IMR-90 (cell line): ENCODE measurements around the gene INPP5D. TPM values are rescaled to one million over a fixed set of nuclear protein-coding genes. Genes with fewer than 3 reads are reported as not detected.

Experiments
- ATAC-seq: fragments of 200-7000 bp; cut with Tn5 transposase; 2 replicates; pipeline ENCODE4 v1.9.1; 2020; ENCODE audit warnings: low read depth, mild to moderate bottlenecking, moderate library complexity
- BruUV-seq: library from RNA; stranded (reverse); fragments of 400-500 nt; replicated peaks from 2 replicates; lab custom pipeline; 2021; lab: Mats Ljungman, UMichigan
- CTCF ChIA-PET: fragments of 300-600 bp; formaldehyde crosslinking; extraction: SDS; loops from one replicate; lab custom pipeline; 2021; ENCODE audit warnings: antibody characterized with exemption; lab: Yijun Ruan, JAX
- POLR2A ChIA-PET: fragments of 300-600 bp; sonication (Branson Sonifier 250); formaldehyde crosslinking; loops from one replicate; lab custom pipeline; 2022; ENCODE audit warnings: antibody characterized with exemption; ENCODE audit not compliant: unreplicated experiment; lab: Charles Lee
- DNase-seq: peaks from one replicate; pipeline ENCODE4 v3.0.0; 2013
- H2AFZ ChIP-seq: replicated peaks from 2 replicates; pipeline ENCODE3; 2013; ENCODE audit warnings: low read length, mild to moderate bottlenecking; ENCODE audit not compliant: poor library complexity
- H2AK5ac ChIP-seq: 2 replicates; pipeline ENCODE4 v1.6.1; 2013; ENCODE audit warnings: low read depth, low read length, inconsistent platforms
- H2AK9ac ChIP-seq: replicated peaks from 2 replicates; pipeline ENCODE3; 2013; ENCODE audit warnings: mild to moderate bottlenecking, low read depth, low read length, moderate library complexity; ENCODE audit not compliant: poor library complexity
- H2BK120ac ChIP-seq: 2 replicates; pipeline ENCODE4 v1.6.1; 2013; ENCODE audit warnings: low read depth, low read length, inconsistent platforms
- H2BK15ac ChIP-seq: 3 replicates; pipeline ENCODE4 v1.6.1; 2013; ENCODE audit warnings: low read depth, low read length, inconsistent platforms
- H2BK20ac ChIP-seq: 2 replicates; pipeline ENCODE4 v1.6.1; 2013; ENCODE audit warnings: low read depth, mild to moderate bottlenecking, inconsistent platforms, low read length, moderate library complexity
- H2BK5ac ChIP-seq: 2 replicates; pipeline ENCODE4 v1.6.1; 2013; ENCODE audit warnings: mild to moderate bottlenecking, low read depth, low read length, inconsistent platforms; ENCODE audit not compliant: poor library complexity, severe bottlenecking
- H3K14ac ChIP-seq: replicated peaks from 2 replicates; pipeline ENCODE4 v1.6.1; 2013; ENCODE audit warnings: low read depth, low read length, inconsistent platforms
- H3K18ac ChIP-seq: 2 replicates; pipeline ENCODE4 v1.6.1; 2013; ENCODE audit warnings: low read depth, low read length, control low read depth
- H3K23ac ChIP-seq: 2 replicates; pipeline ENCODE4 v1.6.1; 2013; ENCODE audit warnings: low read depth, low read length, inconsistent platforms
- H3K27ac ChIP-seq: 2 replicates; pipeline ENCODE4 v1.5.1; 2013; ENCODE audit warnings: mild to moderate bottlenecking, control low read depth, low read length; ENCODE audit not compliant: insufficient read depth
- H3K27me3 ChIP-seq: 2 replicates; pipeline ENCODE4 v1.6.1; 2013; ENCODE audit warnings: low read length; ENCODE audit not compliant: control insufficient read depth, insufficient read depth
- H3K36me3 ChIP-seq: 2 replicates; pipeline ENCODE4 v1.6.1; 2013; ENCODE audit warnings: low read length, mixed read lengths; ENCODE audit not compliant: control insufficient read depth, insufficient read depth
- H3K4ac ChIP-seq: 2 replicates; pipeline ENCODE4 v1.6.1; 2013; ENCODE audit warnings: low read depth, low read length, inconsistent platforms
- H3K4me1 ChIP-seq: 2 replicates; pipeline ENCODE4 v1.6.1; 2013; ENCODE audit warnings: low read length, mixed read lengths; ENCODE audit not compliant: control insufficient read depth, insufficient read depth
- H3K4me2 ChIP-seq: 2 replicates; pipeline ENCODE4 v1.6.1; 2013; ENCODE audit warnings: low read depth, mild to moderate bottlenecking, control low read depth, low read length, moderate library complexity
- H3K4me3 ChIP-seq: 2 replicates; pipeline ENCODE4 v1.5.1; 2013; ENCODE audit warnings: low read depth, mild to moderate bottlenecking, control low read depth, low read length, moderate library complexity; ENCODE audit not compliant: insufficient read depth
- H3K56ac ChIP-seq: 2 replicates; pipeline ENCODE4 v1.6.1; 2013; ENCODE audit warnings: low read length, inconsistent platforms; ENCODE audit not compliant: insufficient read depth; ENCODE audit errors: extremely low read depth
- H3K79me1 ChIP-seq, 2 experiments: 2 replicates each; pipeline ENCODE4 v1.6.1; 2013; ENCODE audit warnings: low read length in 2 of 2, inconsistent platforms in 1 of 2, low read depth in 1 of 2
- H3K9ac ChIP-seq: 2 replicates; pipeline ENCODE4 v1.6.1; 2013; ENCODE audit warnings: low read depth, low read length, control low read depth
- H3K9me1 ChIP-seq: 2 replicates; pipeline ENCODE4 v1.6.1; 2013; ENCODE audit warnings: low read length, inconsistent platforms; ENCODE audit not compliant: insufficient read depth
- H3K9me3 ChIP-seq: 2 replicates; pipeline ENCODE4 v1.6.1; 2013; ENCODE audit warnings: low read length; ENCODE audit not compliant: control insufficient read depth, insufficient read depth
- H4K20me1 ChIP-seq: 2 replicates; pipeline ENCODE4 v1.6.1; 2013; ENCODE audit warnings: low read length, inconsistent platforms; ENCODE audit not compliant: insufficient read depth
- H4K5ac ChIP-seq: 2 replicates; pipeline ENCODE4 v1.6.1; 2013; ENCODE audit warnings: mild to moderate bottlenecking, low read depth, low read length, control low read depth
- H4K8ac ChIP-seq, 2 experiments: 2 replicates each; pipeline ENCODE4 v1.6.1; 2013; ENCODE audit warnings: low read depth in 2 of 2, low read length in 2 of 2, control low read depth in 1 of 2, inconsistent platforms in 1 of 2
- H4K91ac ChIP-seq: 2 replicates; pipeline ENCODE4 v1.6.1; 2013; ENCODE audit warnings: low read depth, low read length, inconsistent platforms; ENCODE audit not compliant: insufficient read depth
- BHLHE40 ChIP-seq: fragments of 150-350 bp; IDR thresholded peaks from 2 replicates; pipeline ENCODE4 v1.6.1; 2016; ENCODE audit warnings: mild to moderate bottlenecking, low read depth, low read length
- CEBPB ChIP-seq: IDR thresholded peaks from 2 replicates; pipeline ENCODE4 v1.6.1; 2012; ENCODE audit warnings: low read depth, low read length, improper control_type of control experiment
- CHD1 ChIP-seq: IDR thresholded peaks from 2 replicates; pipeline ENCODE4 v1.6.1; 2012; ENCODE audit warnings: low read depth, low read length, improper control_type of control experiment
- CTCF ChIP-seq: conservative IDR thresholded peaks from 2 replicates; pipeline ENCODE4 v1.5.1; 2012; ENCODE audit warnings: mild to moderate bottlenecking, low read depth, low read length, improper control_type of control experiment
- ELK1 ChIP-seq: fragments of 150-350 bp; IDR thresholded peaks from 2 replicates; pipeline ENCODE4 v1.6.1; 2016; ENCODE audit warnings: low read depth, mild to moderate bottlenecking, low read length, moderate library complexity, borderline replicate concordance
- FOS ChIP-seq: fragments of 150-350 bp; IDR thresholded peaks from 2 replicates; pipeline ENCODE4 v1.6.1; 2016; ENCODE audit warnings: low read depth, low read length
- MAFK ChIP-seq: IDR thresholded peaks from 2 replicates; pipeline ENCODE4 v1.6.1; 2012; ENCODE audit warnings: low read depth, low read length, improper control_type of control experiment
- MAZ ChIP-seq: IDR thresholded peaks from 2 replicates; pipeline ENCODE4 v1.6.1; 2012; ENCODE audit warnings: low read depth, mild to moderate bottlenecking, low read length, improper control_type of control experiment, moderate library complexity, borderline replicate concordance
- MXI1 ChIP-seq: IDR thresholded peaks from 2 replicates; pipeline ENCODE4 v1.6.1; 2012; ENCODE audit warnings: low read depth, mild to moderate bottlenecking, low read length, moderate library complexity, borderline replicate concordance
- NFE2L2 ChIP-seq: fragments of 150-350 bp; IDR thresholded peaks from 2 replicates; pipeline ENCODE4 v1.6.1; 2016; ENCODE audit warnings: low read depth, mild to moderate bottlenecking, low read length
- POLR2A ChIP-seq: IDR thresholded peaks from 2 replicates; pipeline ENCODE4 v1.6.1; 2012; ENCODE audit warnings: mild to moderate bottlenecking, low read depth, low read length
- RAD21 ChIP-seq: IDR thresholded peaks from 2 replicates; pipeline ENCODE4 v1.6.1; 2012; ENCODE audit warnings: low read length, improper control_type of control experiment
- RCOR1 ChIP-seq: IDR thresholded peaks from 2 replicates; pipeline ENCODE4 v1.6.1; 2012; ENCODE audit warnings: mild to moderate bottlenecking, low read length, improper control_type of control experiment; ENCODE audit not compliant: insufficient replicate concordance
- RFX5 ChIP-seq: IDR thresholded peaks from 2 replicates; pipeline ENCODE4 v1.8.0; 2012; ENCODE audit warnings: low read depth, mild to moderate bottlenecking, low read length, moderate library complexity
- SMC3 ChIP-seq: fragments of 150-350 bp; IDR thresholded peaks from 2 replicates; pipeline ENCODE4 v1.6.1; 2016; ENCODE audit warnings: low read depth, mild to moderate bottlenecking, antibody characterized with exemption, low read length, moderate library complexity
- USF2 ChIP-seq: fragments of 150-350 bp; IDR thresholded peaks from 2 replicates; pipeline ENCODE4 v1.6.1; 2017; ENCODE audit warnings: mild to moderate bottlenecking, antibody characterized with exemption, low read length, low read depth
- WGBS, 2 experiments: methylation state at CpG; one replicate each; pipeline versions ENCODE4 v1.1.5 to v1.1.7; 2013; ENCODE audit warnings: missing lambda C conversion rate in 2 of 2; ENCODE audit not compliant: insufficient read length in 1 of 2; ENCODE audit errors: extremely low coverage in 2 of 2; 5-methylcytosine and 5-hydroxymethylcytosine counted together
- dilution Hi-C: fragments of 300-500 bp; cut with HindIII; formaldehyde crosslinking; loops from one replicate; pipeline ENCODE4 v1.14.3; 2018; ENCODE audit warnings: low sequenced_read_pairs; ENCODE audit not compliant: unreplicated experiment
- in situ Hi-C: fragments of 300-500 bp; cut with MboI; formaldehyde crosslinking; loops from 3 replicates; pipeline ENCODE4 v1.14.3; 2019; ENCODE audit warnings: low sequenced_read_pairs, inconsistent platforms, mixed read lengths
- intact Hi-C: fragments of 100-400 bp; cut with micrococcal nuclease; formaldehyde crosslinking; loops from 2 replicates; pipeline ENCODE4 v1.10.0; 2022
- polyA plus RNA-seq, 3 experiments: library from polyadenylated mRNA; depleted of rRNA; stranded (reverse); fragments of >200 nt; gene quantifications; 2 replicates each; pipeline ENCODE4 v1.2.3, GENCODE V29; 2012; ENCODE audit warnings: low replicate concordance in 1 of 3
- total RNA-seq: library from RNA; depleted of rRNA; stranded (reverse); fragments of >200 nt; gene quantifications from 2 replicates; pipeline ENCODE4 v1.2.3, GENCODE V29; 2012

INPP5D gene
- total and polyA plus RNA-seq, 2 of the 4 experiments (the other 2 are of a cell fraction) = 0.18 to 0.29 TPM

GRCh38 chr2:233162770-233163169 is 102.6 kb downstream of the INPP5D start:
- no peak overlapping the region for H2BK120ac ChIP-seq
- no peak overlapping the region for H3K14ac ChIP-seq
- no peak overlapping the region for H2BK15ac ChIP-seq
- H3K36me3 ChIP-seq = no peaks in the 10 kb centered on the region
- dilution Hi-C loops (no loop called here), intact Hi-C loops (no loop called here), in situ Hi-C loops (no loop called here)
- H2BK20ac ChIP-seq = no peak overlapping the region
- no peak for DNase-seq
- no peak overlapping the region for H3K27ac ChIP-seq
- WGBS, 2 experiments = 100% methylated on average over 2 of the region's 8 CpGs; no CpG with 5 or more reads in 1 of the 2 experiments
- no peak overlapping the region for H3K4me2 ChIP-seq
- ChIA-PET CTCF (no interaction called here), POLR2A (no interaction called here)
- H3K4me1 ChIP-seq = no peaks in the 10 kb centered on the region
- no peak overlapping the region for H3K56ac ChIP-seq
- no peak overlapping the region for H2BK5ac ChIP-seq
- no peak overlapping the region for H4K8ac ChIP-seq
- no peak for TF ChIP-seq RAD21
- TF ChIP-seq MAZ = no peak
- TF ChIP-seq NFE2L2 = no peak
- TF ChIP-seq CHD1 = no peak
- no peak for TF ChIP-seq FOS
- TF ChIP-seq SMC3 = no peak
- no peak for TF ChIP-seq RFX5
- no peak for TF ChIP-seq CTCF
- TF ChIP-seq RCOR1 = no peak
- TF ChIP-seq ELK1 = no peak
- no peak for TF ChIP-seq BHLHE40
- no peak for TF ChIP-seq USF2
- TF ChIP-seq MXI1 = no peak
- no peak for TF ChIP-seq MAFK
- no peak for TF ChIP-seq CEBPB
- no peak for TF ChIP-seq POLR2A
- H2AK5ac ChIP-seq = no peak overlapping the region
- H4K5ac ChIP-seq = no peak overlapping the region
- H3K9me3 ChIP-seq = no peaks in the 10 kb centered on the region
- no peak overlapping the region for H2AFZ ChIP-seq
- no peak for ATAC-seq
- no peaks in the 10 kb centered on the region for H4K20me1 ChIP-seq
- no TSS peak for BruUV-seq
- no peak overlapping the region for H3K4me3 ChIP-seq
- no peak overlapping the region for H3K4ac ChIP-seq
- H3K9me1 ChIP-seq = no peaks in the 10 kb centered on the region
- no peak overlapping the region for H3K23ac ChIP-seq
- peaks cover 6% of the 10 kb centered on the region for H3K27me3 ChIP-seq
- H3K79me1 ChIP-seq = no peaks in the 10 kb centered on the region
- H2AK9ac ChIP-seq = no peak overlapping the region
- no peak overlapping the region for H4K91ac ChIP-seq
- no peak overlapping the region for H3K18ac ChIP-seq
- no peak overlapping the region for H3K9ac ChIP-seq
